ENCODE measurements around the gene MINDY2. TPM values are rescaled to one million over a fixed set of nuclear protein-coding genes. Genes with fewer than 3 reads are reported as not detected.

The MINDY2 gene
- 16.2 and 22.3 TPM in 2 replicates for total RNA-seq
- 15.4 and 21.1 TPM in 2 replicates for polyA plus RNA-seq
- polyA plus RNA-seq (2012), result 10.1 and 13.5 TPM in 2 replicates
- polyA minus RNA-seq (ENCODE audit: low replicate concordance), result 0.75 and 2.8 TPM in 2 replicates

- H3K9me3 ChIP-seq (ENCODE audit: control insufficient read depth, insufficient read depth, low read depth, low read length), result no peaks in the 10 kb centered on the region
- H4K20me1 ChIP-seq (ENCODE audit: control insufficient read depth, extremely low read depth, insufficient read depth, low read length), result no peaks in the 10 kb centered on the region
- H2AFZ ChIP-seq (ENCODE audit: low read length), result peak within 1 kb of the TSS; percentile 70
- peaks cover 35% of the 10 kb centered on the region for H3K79me2 ChIP-seq (ENCODE audit: control insufficient read depth, insufficient read depth, low read length)
- peak within 1 kb of the TSS; percentile 90 for H3K4me2 ChIP-seq (ENCODE audit: extremely low read depth, insufficient read depth, low read length)
- peak within 1 kb of the TSS; percentile 83 for H3K27ac ChIP-seq (ENCODE audit: insufficient read depth, low read length)
- H3K36me3 ChIP-seq (ENCODE audit: control insufficient read depth, insufficient read depth, low read length), result no peaks in the 10 kb centered on the region
- peak within 1 kb of the TSS; percentile 85 to 97 (median 95) for H3K4me3 ChIP-seq (replicated peaks in 1 of 4; ENCODE audit: control extremely low read depth in 1 of 4, insufficient read depth in 1 of 4, low read depth in 3 of 4, low read length in 4 of 4)
- H3K9ac ChIP-seq (ENCODE audit: insufficient read depth, low read length), result peak within 1 kb of the TSS; percentile 89
- H3K4me1 ChIP-seq (ENCODE audit: control insufficient read depth, extremely low read depth, insufficient read depth, low read length), result peaks cover 2% of the 10 kb centered on the region
- no peaks in the 10 kb centered on the region for H3K27me3 ChIP-seq (ENCODE audit: control insufficient read depth, insufficient read depth, low read length)
- TF ChIP-seq EZH2 (IDR thresholded peaks at IDR 0.05; ENCODE audit: low read length, missing control alignments), result no peak
- TF ChIP-seq, protein P1, sequence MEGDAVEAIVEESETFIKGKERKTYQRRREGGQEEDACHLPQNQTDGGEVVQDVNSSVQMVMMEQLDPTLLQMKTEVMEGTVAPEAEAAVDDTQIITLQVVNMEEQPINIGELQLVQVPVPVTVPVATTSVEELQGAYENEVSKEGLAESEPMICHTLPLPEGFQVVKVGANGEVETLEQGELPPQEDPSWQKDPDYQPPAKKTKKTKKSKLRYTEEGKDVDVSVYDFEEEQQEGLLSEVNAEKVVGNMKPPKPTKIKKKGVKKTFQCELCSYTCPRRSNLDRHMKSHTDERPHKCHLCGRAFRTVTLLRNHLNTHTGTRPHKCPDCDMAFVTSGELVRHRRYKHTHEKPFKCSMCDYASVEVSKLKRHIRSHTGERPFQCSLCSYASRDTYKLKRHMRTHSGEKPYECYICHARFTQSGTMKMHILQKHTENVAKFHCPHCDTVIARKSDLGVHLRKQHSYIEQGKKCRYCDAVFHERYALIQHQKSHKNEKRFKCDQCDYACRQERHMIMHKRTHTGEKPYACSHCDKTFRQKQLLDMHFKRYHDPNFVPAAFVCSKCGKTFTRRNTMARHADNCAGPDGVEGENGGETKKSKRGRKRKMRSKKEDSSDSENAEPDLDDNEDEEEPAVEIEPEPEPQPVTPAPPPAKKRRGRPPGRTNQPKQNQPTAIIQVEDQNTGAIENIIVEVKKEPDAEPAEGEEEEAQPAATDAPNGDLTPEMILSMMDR (conservative IDR thresholded peaks at IDR 0.05 in 1 of 2, IDR thresholded peaks at IDR 0.05 in 1 of 2; ENCODE audit: low read depth in 1 of 2, low read length in 2 of 2), result peak in 1 of 2 donors; percentile 4
- DNase-seq (ENCODE audit: low read depth in 2 of 2), result peak; percentile 99
Observed at GRCh38 chr15:58770857-58771620, at the start of gene MINDY2. MINDY2 (plus strand) TSS chr15:58771302; CDS start chr15:58771396, 94 bp downstream.

- H3K27ac ChIP-seq (ENCODE audit: insufficient read depth, low read length), result no peak overlapping the region
- H2AFZ ChIP-seq (ENCODE audit: low read length), result no peak overlapping the region
- no peaks in the 10 kb centered on the region for H3K36me3 ChIP-seq (ENCODE audit: control insufficient read depth, insufficient read depth, low read length)
- no peak overlapping the region for H3K9ac ChIP-seq (ENCODE audit: insufficient read depth, low read length)
- peaks cover 2% of the 10 kb centered on the region for H4K20me1 ChIP-seq (ENCODE audit: control insufficient read depth, extremely low read depth, insufficient read depth, low read length)
- no peak overlapping the region for H3K4me2 ChIP-seq (ENCODE audit: extremely low read depth, insufficient read depth, low read length)
- DNase-seq (ENCODE audit: low read depth in 2 of 2), result peak; percentile 26 to 68
- no peaks in the 10 kb centered on the region for H3K9me3 ChIP-seq (ENCODE audit: control insufficient read depth, insufficient read depth, low read depth, low read length)
- peaks cover 84% of the 10 kb centered on the region for H3K79me2 ChIP-seq (ENCODE audit: control insufficient read depth, insufficient read depth, low read length)
- H3K27me3 ChIP-seq (ENCODE audit: control insufficient read depth, insufficient read depth, low read length), result no peaks in the 10 kb centered on the region
- H3K4me3 ChIP-seq (replicated peaks in 1 of 4; ENCODE audit: control extremely low read depth in 1 of 4, insufficient read depth in 1 of 4, low read depth in 3 of 4, low read length in 4 of 4), result no peak overlapping the region
- TF ChIP-seq, protein P1 (conservative IDR thresholded peaks at IDR 0.05 in 1 of 2, IDR thresholded peaks at IDR 0.05 in 1 of 2; ENCODE audit: low read depth in 1 of 2, low read length in 2 of 2), result no peak
- no peak for TF ChIP-seq EZH2 (IDR thresholded peaks at IDR 0.05; ENCODE audit: low read length, missing control alignments)
- H3K4me1 ChIP-seq (ENCODE audit: control insufficient read depth, extremely low read depth, insufficient read depth, low read length), result peaks cover 2% of the 10 kb centered on the region
Observed at GRCh38 chr15:58724466-58724865, 46.6 kb upstream of the MINDY2 start.

DNA sequence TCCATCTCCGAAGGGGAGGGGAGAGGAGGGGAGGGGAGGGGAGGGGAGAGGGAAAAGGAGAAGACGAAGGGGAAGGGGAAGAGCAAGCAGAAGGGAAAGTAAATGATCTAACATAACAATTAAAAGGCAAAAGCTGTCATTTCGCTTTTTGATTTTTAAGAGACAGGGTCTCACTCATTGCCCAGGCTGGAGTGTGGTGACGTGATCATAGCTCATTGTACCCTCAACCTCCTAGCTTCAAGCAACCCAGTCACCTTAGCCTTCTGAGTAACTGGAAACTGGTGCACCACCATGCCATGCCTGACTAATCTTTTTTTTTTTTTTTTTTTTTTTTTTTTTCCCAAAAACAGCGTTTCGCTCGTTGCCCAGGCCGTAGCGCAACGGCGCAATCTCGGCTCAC, 44.2 kb upstream of the MINDY2 start:
- Histone ChIP-seq H3K4me3 (replicated peaks in 1 of 4; ENCODE audit: control extremely low read depth in 1 of 4, insufficient read depth in 1 of 4, low read depth in 3 of 4, low read length in 4 of 4) (no peak overlapping the region), H3K27ac (ENCODE audit: insufficient read depth, low read length) (no peak overlapping the region), H3K27me3 (ENCODE audit: control insufficient read depth, insufficient read depth, low read length) (no peaks in the 10 kb centered on the region), H3K9ac (ENCODE audit: insufficient read depth, low read length) (no peak overlapping the region), H2AFZ (ENCODE audit: low read length) (no peak overlapping the region), H3K79me2 (ENCODE audit: control insufficient read depth, insufficient read depth, low read length) (peaks cover 91% of the 10 kb centered on the region), H3K4me2 (ENCODE audit: extremely low read depth, insufficient read depth, low read length) (no peak overlapping the region), H4K20me1 (ENCODE audit: control insufficient read depth, extremely low read depth, insufficient read depth, low read length) (peaks cover 2% of the 10 kb centered on the region), H3K4me1 (ENCODE audit: control insufficient read depth, extremely low read depth, insufficient read depth, low read length) (peaks cover 6% of the 10 kb centered on the region), H3K36me3 (ENCODE audit: control insufficient read depth, insufficient read depth, low read length) (no peaks in the 10 kb centered on the region), H3K9me3 (ENCODE audit: control insufficient read depth, insufficient read depth, low read depth, low read length) (no peaks in the 10 kb centered on the region)
- TF ChIP-seq EZH2 (IDR thresholded peaks at IDR 0.05; ENCODE audit: low read length, missing control alignments), result no peak
- TF ChIP-seq, protein P1 (conservative IDR thresholded peaks at IDR 0.05 in 1 of 2, IDR thresholded peaks at IDR 0.05 in 1 of 2; ENCODE audit: low read depth in 1 of 2, low read length in 2 of 2), result no peak
- no peak for DNase-seq (ENCODE audit: low read depth in 2 of 2)

Measured in fibroblast of lung (primary cell).